Panc1 (cell line): Measurements from ENCODE around the gene TNIK. TPM values are rescaled to one million over a fixed set of nuclear protein-coding genes. Genes with fewer than 3 reads are reported as not detected.

Experiments used
- ATAC-seq: fragments of 200-7000 bp; cut with Tn5 transposase; 2 replicates; pipeline ENCODE4 v1.9.1; 2020; ENCODE audit warnings: mild to moderate bottlenecking, moderate library complexity
- BruUV-seq: library from RNA; stranded (reverse); fragments of 400-500 nt; replicated peaks from 2 replicates; lab custom pipeline; 2021; lab: Mats Ljungman, UMichigan
- CTCF ChIA-PET: fragments of 300-600 bp; sonication (Branson Sonifier 250); formaldehyde crosslinking; loops from one replicate; lab custom pipeline; 2022; ENCODE audit warnings: antibody characterized with exemption; lab: Charles Lee
- POLR2A ChIA-PET: fragments of 300-600 bp; sonication (Branson Sonifier 250); formaldehyde crosslinking; loops from one replicate; lab custom pipeline; 2022; ENCODE audit warnings: antibody characterized with exemption; lab: Charles Lee
- DNase-seq: peaks from one replicate; pipeline ENCODE4 v3.0.0-alpha.2; 2010; ENCODE audit warnings: low read depth, low spot score
- H3K27ac ChIP-seq: 2 replicates; pipeline ENCODE4 v1.5.1; 2011; ENCODE audit warnings: mild to moderate bottlenecking, low read length, inconsistent platforms
- H3K27me3 ChIP-seq: fragments of 200-500 bp; sonication (Bioruptor generic); 2 replicates; pipeline ENCODE4 v1.6.0; 2014; ENCODE audit warnings: low read length, inconsistent platforms; ENCODE audit not compliant: control insufficient read depth, insufficient read depth
- H3K36me3 ChIP-seq: fragments of 200-500 bp; sonication (Bioruptor generic); 2 replicates; pipeline ENCODE4 v1.5.1; 2014; ENCODE audit warnings: inconsistent platforms, mild to moderate bottlenecking, low read length, moderate library complexity; ENCODE audit not compliant: control insufficient read depth, insufficient read depth
- H3K4me1 ChIP-seq: 2 replicates; pipeline ENCODE4 v1.5.1; 2011; ENCODE audit warnings: inconsistent platforms, mild to moderate bottlenecking, low read length, moderate library complexity; ENCODE audit not compliant: control insufficient read depth, insufficient read depth
- H3K4me3 ChIP-seq, 2 experiments: 2 replicates each; pipeline ENCODE4 v1.5.1; 2011 to 2012; ENCODE audit warnings: low read depth in 2 of 2, low read length in 2 of 2, mild to moderate bottlenecking in 2 of 2, inconsistent platforms in 1 of 2, moderate library complexity in 1 of 2
- H3K9me3 ChIP-seq: fragments of 200-500 bp; sonication (Bioruptor generic); 2 replicates; pipeline ENCODE4 v1.5.1; 2014; ENCODE audit warnings: low read depth, mild to moderate bottlenecking, inconsistent platforms, low read length, moderate library complexity; ENCODE audit not compliant: control insufficient read depth, insufficient read depth
- POLR2AphosphoS5 ChIP-seq: IDR thresholded peaks from 2 replicates; pipeline ENCODE4 v1.6.1; 2012; ENCODE audit warnings: mild to moderate bottlenecking, low read depth, low read length, moderate library complexity
- REST ChIP-seq, 2 experiments: IDR thresholded peaks; 2 replicates each; pipeline ENCODE4 v1.6.1; 2011 to 2012; ENCODE audit warnings: low read depth in 2 of 2, control low read depth in 1 of 2, low read length in 1 of 2, mild to moderate bottlenecking in 1 of 2, moderate library complexity in 1 of 2; ENCODE audit not compliant: insufficient read depth in 1 of 2
- SIN3A ChIP-seq: IDR thresholded peaks from 2 replicates; pipeline ENCODE4 v1.6.1; 2012; ENCODE audit warnings: low read depth, mild to moderate bottlenecking, low read length, moderate library complexity, borderline replicate concordance; ENCODE audit not compliant: insufficient read depth
- TCF7L2 ChIP-seq: IDR thresholded peaks from 2 replicates; pipeline ENCODE4 v1.6.1; 2011; ENCODE audit warnings: mild to moderate bottlenecking, low read depth, low read length, inconsistent platforms
- in situ Hi-C: cut with HindIII; loops from 2 replicates; pipeline ENCODE4 v1.10.0; 2016; ENCODE audit warnings: low sequenced_read_pairs, low pct_unique_long_range_greater_than_20kb
- intact Hi-C: fragments of 100-400 bp; cut with micrococcal nuclease; formaldehyde crosslinking; loops from one replicate; pipeline ENCODE4 v1.10.0; 2022; ENCODE audit not compliant: unreplicated experiment
- total RNA-seq: library from RNA; stranded (reverse); gene quantifications from one replicate; pipeline ENCODE4 v1.2.1, GENCODE V29; 2021; ENCODE audit not compliant: unreplicated experiment
- TF ChIP-seq, protein P1 (sequence below): fragments of 450-650 bp; IDR thresholded peaks from 2 replicates; pipeline ENCODE4 v1.5.1; 2017; ENCODE audit warnings: mild to moderate bottlenecking

The TNIK gene
- total RNA-seq, 1 experiment from 2014 or later: 1.9 TPM

DNA sequence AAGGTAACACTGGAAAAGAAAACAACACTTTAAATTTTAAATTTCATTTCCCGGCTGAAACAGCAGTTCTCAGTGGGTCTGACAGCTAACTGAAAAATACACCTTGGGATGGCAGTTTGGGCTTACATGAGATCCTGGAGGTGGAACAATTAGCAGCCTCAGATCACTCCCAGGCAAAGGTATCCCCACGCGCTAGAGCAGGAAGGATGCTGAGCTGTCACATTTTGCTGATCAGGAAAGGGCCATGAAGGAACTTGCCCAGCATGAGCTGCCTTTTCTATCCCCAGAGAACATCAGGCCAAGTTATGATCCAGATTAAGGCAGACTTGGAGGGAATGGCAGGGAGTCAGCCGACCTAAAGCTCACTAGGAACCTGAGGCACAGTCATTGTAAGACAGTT is 228.8 kb downstream of the TNIK start:
- Histone ChIP-seq H3K36me3 (no peaks in the 10 kb centered on the region), H3K27me3 (no peaks in the 10 kb centered on the region), H3K4me3 (no peak overlapping the region), H3K9me3 (no peaks in the 10 kb centered on the region; the same call in 1 of the 2 replicates), H3K27ac (no peak overlapping the region), H3K4me1 (no peaks in the 10 kb centered on the region)
- DNase-seq (no peak), ATAC-seq (no peak)
- TF ChIP-seq SIN3A (no peak), POLR2AphosphoS5 (no peak), REST (IDR thresholded peaks at IDR 0.05; ENCODE audit: insufficient read depth in 1 of 2, low read depth in 2 of 2, low read length in 1 of 2) (no peak), TCF7L2 (no peak)
- TF ChIP-seq, protein P1, sequence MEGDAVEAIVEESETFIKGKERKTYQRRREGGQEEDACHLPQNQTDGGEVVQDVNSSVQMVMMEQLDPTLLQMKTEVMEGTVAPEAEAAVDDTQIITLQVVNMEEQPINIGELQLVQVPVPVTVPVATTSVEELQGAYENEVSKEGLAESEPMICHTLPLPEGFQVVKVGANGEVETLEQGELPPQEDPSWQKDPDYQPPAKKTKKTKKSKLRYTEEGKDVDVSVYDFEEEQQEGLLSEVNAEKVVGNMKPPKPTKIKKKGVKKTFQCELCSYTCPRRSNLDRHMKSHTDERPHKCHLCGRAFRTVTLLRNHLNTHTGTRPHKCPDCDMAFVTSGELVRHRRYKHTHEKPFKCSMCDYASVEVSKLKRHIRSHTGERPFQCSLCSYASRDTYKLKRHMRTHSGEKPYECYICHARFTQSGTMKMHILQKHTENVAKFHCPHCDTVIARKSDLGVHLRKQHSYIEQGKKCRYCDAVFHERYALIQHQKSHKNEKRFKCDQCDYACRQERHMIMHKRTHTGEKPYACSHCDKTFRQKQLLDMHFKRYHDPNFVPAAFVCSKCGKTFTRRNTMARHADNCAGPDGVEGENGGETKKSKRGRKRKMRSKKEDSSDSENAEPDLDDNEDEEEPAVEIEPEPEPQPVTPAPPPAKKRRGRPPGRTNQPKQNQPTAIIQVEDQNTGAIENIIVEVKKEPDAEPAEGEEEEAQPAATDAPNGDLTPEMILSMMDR: no peak
- CTCF ChIA-PET: no interaction called here
- intact Hi-C loops (no loop called here), in situ Hi-C loops (no loop called here)
- POLR2A ChIA-PET: no interaction called here
- no TSS peak for BruUV-seq

- Histone ChIP-seq H3K9me3 (peaks cover 4% of the 10 kb centered on the region; the same call in 1 of the 2 replicates), H3K27me3 (no peaks in the 10 kb centered on the region), H3K4me3 (no peak overlapping the region), H3K27ac (no peak overlapping the region), H3K36me3 (no peaks in the 10 kb centered on the region), H3K4me1 (no peaks in the 10 kb centered on the region)
- TF ChIP-seq, protein P1: no peak
- no peak for TF ChIP-seq TCF7L2
- CTCF ChIA-PET: no interaction called here
- ATAC-seq (no peak), DNase-seq (no peak)
- in situ Hi-C loops: no loop called here
- POLR2A ChIA-PET: no interaction called here
- intact Hi-C loops: no loop called here
- BruUV-seq: no TSS peak
These were observed 229.3 kb downstream of the TNIK start for GRCh38 chr3:171230865-171231264.

DNA sequence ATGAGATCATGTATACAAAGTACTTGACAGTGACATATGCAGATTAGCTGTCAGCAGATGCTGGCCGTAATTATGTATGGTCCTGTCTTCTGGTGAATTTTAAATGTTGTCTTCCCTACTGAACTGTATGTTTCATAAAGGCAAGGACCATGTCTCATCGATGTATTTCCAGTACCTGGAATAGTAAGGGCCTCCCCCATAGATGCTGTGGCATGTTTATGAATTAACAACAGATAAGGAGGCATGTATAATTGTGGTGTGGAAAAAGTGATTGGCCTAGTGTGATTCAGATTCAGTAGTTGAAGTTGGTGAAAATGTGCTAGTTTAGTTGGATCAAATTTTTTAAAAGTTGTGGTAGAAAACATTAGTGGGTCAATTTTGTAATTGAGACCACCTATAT is 231.0 kb downstream of the TNIK start:
- in situ Hi-C loops: no loop called here
- ATAC-seq (no peak), DNase-seq (no peak)
- Histone ChIP-seq H3K27ac (no peak overlapping the region), H3K4me1 (no peaks in the 10 kb centered on the region), H3K9me3 (peaks cover 8% of the 10 kb centered on the region; the same call in 1 of the 2 replicates), H3K4me3 (no peak overlapping the region), H3K27me3 (no peaks in the 10 kb centered on the region), H3K36me3 (no peaks in the 10 kb centered on the region)
- intact Hi-C loops: no loop called here
- POLR2A ChIA-PET: no interaction called here
- BruUV-seq: no TSS peak
- no peak for TF ChIP-seq REST (IDR thresholded peaks at IDR 0.05; ENCODE audit: insufficient read depth in 1 of 2, low read depth in 2 of 2, low read length in 1 of 2)
- TF ChIP-seq TCF7L2: no peak
- TF ChIP-seq, protein P1: no peak
- no peak for TF ChIP-seq POLR2AphosphoS5
- TF ChIP-seq SIN3A: no peak
- CTCF ChIA-PET: no interaction called here
